ENCODE results near the gene SNX2. TPM values are rescaled to one million over a fixed set of nuclear protein-coding genes. Genes with fewer than 3 reads are reported as not detected.

SNX2 gene
- total RNA-seq, 1 donor from 2014 or later = 53.2 TPM

Other genes starting within 250 kb of the SNX2 start
- gene SNX24, start 70.5 kb downstream of the SNX2 start, total RNA-seq = 7.0 and 10.2 TPM in 2 replicates

Data from osteocyte (in vitro differentiated cells).